Measurements from ENCODE around the gene LMAN1.

- TF ChIP-seq POLR2A (IDR thresholded peaks at IDR 0.05; ENCODE audit: low read depth, low read length) (no peak), CTCF (IDR thresholded peaks at IDR 0.05 in 2 of 3, conservative IDR thresholded peaks at IDR 0.05 in 1 of 3; ENCODE audit: control insufficient read depth in 2 of 3, extremely low read depth in 1 of 3, insufficient read depth in 1 of 3, low read depth in 3 of 3, low read length in 3 of 3) (no peak), NR2F1 (conservative IDR thresholded peaks at IDR 0.05) (no peak), ATF7 (IDR thresholded peaks at IDR 0.05; ENCODE audit: low read depth) (no peak)
- TF ChIP-seq, protein P1, sequence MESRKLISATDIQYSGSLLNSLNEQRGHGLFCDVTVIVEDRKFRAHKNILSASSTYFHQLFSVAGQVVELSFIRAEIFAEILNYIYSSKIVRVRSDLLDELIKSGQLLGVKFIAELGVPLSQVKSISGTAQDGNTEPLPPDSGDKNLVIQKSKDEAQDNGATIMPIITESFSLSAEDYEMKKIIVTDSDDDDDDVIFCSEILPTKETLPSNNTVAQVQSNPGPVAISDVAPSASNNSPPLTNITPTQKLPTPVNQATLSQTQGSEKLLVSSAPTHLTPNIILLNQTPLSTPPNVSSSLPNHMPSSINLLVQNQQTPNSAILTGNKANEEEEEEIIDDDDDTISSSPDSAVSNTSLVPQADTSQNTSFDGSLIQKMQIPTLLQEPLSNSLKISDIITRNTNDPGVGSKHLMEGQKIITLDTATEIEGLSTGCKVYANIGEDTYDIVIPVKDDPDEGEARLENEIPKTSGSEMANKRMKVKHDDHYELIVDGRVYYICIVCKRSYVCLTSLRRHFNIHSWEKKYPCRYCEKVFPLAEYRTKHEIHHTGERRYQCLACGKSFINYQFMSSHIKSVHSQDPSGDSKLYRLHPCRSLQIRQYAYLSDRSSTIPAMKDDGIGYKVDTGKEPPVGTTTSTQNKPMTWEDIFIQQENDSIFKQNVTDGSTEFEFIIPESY (IDR thresholded peaks at IDR 0.05) = no peak
Observed at GRCh38 chr18:59282341-59282740, 76.7 kb downstream of the LMAN1 start.

All from GM12878 (cell line).